ENCODE results near the gene TPTE.
"Not testable (repeated sequence)": the region's sequence is repeated elsewhere in the genome, so short reads cannot be mapped to it uniquely, and the experiment has no call there.

GRCh38 chr21:10477794-10478193, 43.6 kb upstream of the TPTE start:
- TF ChIP-seq CTCF, POLR2A (IDR thresholded peaks at IDR 0.05): not testable (repeated sequence)

Measured in uterus (tissue), 2 donors.